Measurements from ENCODE around the gene MAOB.

- TF ChIP-seq CTCF (IDR thresholded peaks at IDR 0.05; ENCODE audit: low read length): no peak
- no peak for TF ChIP-seq EZH2phosphoT487 (IDR thresholded peaks at IDR 0.05; ENCODE audit: low read length)
Measured at GRCh38 chrX:43728002-43728401, 154.2 kb downstream of the MAOB start.
